ENCODE results near the gene MYORG. TPM values are rescaled to one million over a fixed set of nuclear protein-coding genes. Genes with fewer than 3 reads are reported as not detected.

MYORG gene
- total and polyA plus RNA-seq, 10 of the 15 experiments (the other 5 are each of a cell fraction or from before 2014, with no cell fraction given), result 0.05 to 0.36 (median 0.10) TPM; not detected in 1

DNA sequence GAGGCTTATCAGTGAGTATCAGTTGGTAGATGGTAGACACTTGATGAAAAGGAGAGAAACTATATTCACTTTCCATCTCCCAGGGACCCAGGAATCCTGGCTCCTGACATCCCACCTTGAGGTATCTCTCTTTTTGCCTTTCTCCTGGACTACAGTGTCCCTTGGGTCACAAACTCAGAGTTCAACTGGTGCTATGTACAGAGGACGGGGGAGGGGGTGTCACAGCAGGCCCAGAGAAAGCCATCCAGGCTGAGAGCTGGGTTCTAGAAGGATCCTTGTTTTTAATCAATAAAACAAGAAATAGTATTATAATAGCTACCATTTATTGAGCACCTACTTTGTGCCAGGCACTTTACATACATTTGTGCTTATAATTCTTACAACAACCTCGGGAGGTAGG, 10.3 kb downstream of the MYORG start:
- no peak overlapping the region for H2AFZ ChIP-seq (ENCODE audit: control insufficient read depth, low read depth, low read length)
- TF ChIP-seq JUND (IDR thresholded peaks at IDR 0.05; ENCODE audit: low read depth, low read length), result no peak
- DNase-seq (ENCODE audit: low read depth, low spot score), result no peak
- WGBS (ENCODE audit: insufficient coverage, insufficient replicate concordance, low lambda C conversion rate, missing lambda C conversion rate), result 41% methylated on average over 2 of the region's 2 CpGs
- FAIRE-seq, result no peak
- no peak overlapping the region for H3K27ac ChIP-seq (ENCODE audit: control insufficient read depth, insufficient read depth)
- RAD21 ChIA-PET (ENCODE audit: unreplicated experiment), result no interaction called here
- no TSS peak for BruUV-seq (replicated peaks)
- H3K36me3 ChIP-seq (ENCODE audit: control insufficient read depth in 2 of 2, insufficient read depth in 2 of 2, low read length in 1 of 2), result no peaks in the 10 kb centered on the region
- in situ Hi-C loops (cut with MboI) (no loop called here), intact Hi-C loops (cut with micrococcal nuclease; ENCODE audit: unreplicated experiment) (no loop called here)
- POLR2A ChIA-PET, result no interaction called here
- CTCF ChIA-PET, result interaction anchor here (0.9 kb wide), 1 partner anchor 37 kb away, joined by 3 read pairs; no protein-coding TSS in a partner anchor
- SMC1A ChIA-PET (ENCODE audit: uncharacterized antibody, unreplicated experiment), result no interaction called here
- no peak overlapping the region for H3K4me2 ChIP-seq (ENCODE audit: control insufficient read depth, insufficient read depth)
- H3K9me3 ChIP-seq (replicated peaks; ENCODE audit: control insufficient read depth, insufficient read depth, low read length), result peaks cover 2% of the 10 kb centered on the region; the same call in 1 of the 3 replicates
- no peaks in the 10 kb centered on the region for H3K79me2 ChIP-seq (ENCODE audit: control insufficient read depth, insufficient read depth, low read length)
- H3K9ac ChIP-seq (ENCODE audit: control insufficient read depth, insufficient read depth, low read length), result no peak overlapping the region
- no peak for ATAC-seq
- H4K20me1 ChIP-seq (ENCODE audit: control insufficient read depth, insufficient read depth), result no peaks in the 10 kb centered on the region
- no peaks in the 10 kb centered on the region for H3K27me3 ChIP-seq (replicated peaks in 1 of 2; ENCODE audit: control insufficient read depth in 2 of 2, insufficient read depth in 2 of 2, low read length in 1 of 2)
- no peaks in the 10 kb centered on the region for H3K4me1 ChIP-seq (ENCODE audit: control insufficient read depth, insufficient read depth, low read length)
- no peak overlapping the region for H3K4me3 ChIP-seq

DNA sequence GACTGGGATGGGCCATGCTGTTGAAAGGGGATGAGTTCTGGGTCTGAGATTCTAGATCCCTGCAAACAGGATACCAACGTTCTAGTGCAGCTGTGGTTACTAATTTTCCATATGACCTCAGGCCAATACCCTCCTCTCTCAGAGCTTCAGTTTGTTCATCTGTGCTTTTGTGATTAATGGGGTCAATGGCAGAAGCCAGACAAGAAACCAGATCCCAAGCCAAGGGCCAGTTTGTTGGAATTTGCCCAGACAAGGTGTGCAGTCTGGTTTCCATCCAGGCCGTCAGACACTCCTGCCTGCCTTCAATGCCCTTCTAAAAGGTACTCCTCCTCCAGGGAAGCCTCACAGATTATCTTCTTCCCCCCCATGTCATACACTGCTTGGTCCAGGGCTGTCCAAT, 11.4 kb downstream of the MYORG start:
- H3K27me3 ChIP-seq (replicated peaks in 1 of 2; ENCODE audit: control insufficient read depth in 2 of 2, insufficient read depth in 2 of 2, low read length in 1 of 2), result no peaks in the 10 kb centered on the region
- CTCF ChIA-PET, result no interaction called here
- H3K9me3 ChIP-seq (replicated peaks; ENCODE audit: control insufficient read depth, insufficient read depth, low read length), result peaks cover 2% of the 10 kb centered on the region; the same call in 1 of the 3 replicates
- SMC1A ChIA-PET (ENCODE audit: uncharacterized antibody, unreplicated experiment), result no interaction called here
- H3K4me1 ChIP-seq (ENCODE audit: control insufficient read depth, insufficient read depth, low read length), result no peaks in the 10 kb centered on the region
- no peaks in the 10 kb centered on the region for H4K20me1 ChIP-seq (ENCODE audit: control insufficient read depth, insufficient read depth)
- H2AFZ ChIP-seq (ENCODE audit: control insufficient read depth, low read depth, low read length), result no peak overlapping the region
- ATAC-seq (no peak), DNase-seq (ENCODE audit: low read depth, low spot score) (no peak), FAIRE-seq (no peak)
- H3K36me3 ChIP-seq (ENCODE audit: control insufficient read depth in 2 of 2, insufficient read depth in 2 of 2, low read length in 1 of 2), result no peaks in the 10 kb centered on the region
- no peak overlapping the region for H3K27ac ChIP-seq (ENCODE audit: control insufficient read depth, insufficient read depth)
- H3K4me2 ChIP-seq (ENCODE audit: control insufficient read depth, insufficient read depth), result no peak overlapping the region
- intact Hi-C loops (cut with micrococcal nuclease; ENCODE audit: unreplicated experiment) (no loop called here), in situ Hi-C loops (cut with MboI) (no loop called here)
- TF ChIP-seq, protein P1, sequence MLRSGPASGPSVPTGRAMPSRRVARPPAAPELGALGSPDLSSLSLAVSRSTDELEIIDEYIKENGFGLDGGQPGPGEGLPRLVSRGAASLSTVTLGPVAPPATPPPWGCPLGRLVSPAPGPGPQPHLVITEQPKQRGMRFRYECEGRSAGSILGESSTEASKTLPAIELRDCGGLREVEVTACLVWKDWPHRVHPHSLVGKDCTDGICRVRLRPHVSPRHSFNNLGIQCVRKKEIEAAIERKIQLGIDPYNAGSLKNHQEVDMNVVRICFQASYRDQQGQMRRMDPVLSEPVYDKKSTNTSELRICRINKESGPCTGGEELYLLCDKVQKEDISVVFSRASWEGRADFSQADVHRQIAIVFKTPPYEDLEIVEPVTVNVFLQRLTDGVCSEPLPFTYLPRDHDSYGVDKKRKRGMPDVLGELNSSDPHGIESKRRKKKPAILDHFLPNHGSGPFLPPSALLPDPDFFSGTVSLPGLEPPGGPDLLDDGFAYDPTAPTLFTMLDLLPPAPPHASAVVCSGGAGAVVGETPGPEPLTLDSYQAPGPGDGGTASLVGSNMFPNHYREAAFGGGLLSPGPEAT (IDR thresholded peaks at IDR 0.05; ENCODE audit: low read depth), result no peak
- no peak overlapping the region for H3K4me3 ChIP-seq
- no peaks in the 10 kb centered on the region for H3K79me2 ChIP-seq (ENCODE audit: control insufficient read depth, insufficient read depth, low read length)
- RAD21 ChIA-PET (ENCODE audit: unreplicated experiment), result no interaction called here
- POLR2A ChIA-PET, result no interaction called here
- 0% methylated on average over 2 of the region's 2 CpGs for WGBS (ENCODE audit: insufficient coverage, insufficient replicate concordance, low lambda C conversion rate, missing lambda C conversion rate)
- BruUV-seq (replicated peaks), result no TSS peak
- no peak overlapping the region for H3K9ac ChIP-seq (ENCODE audit: control insufficient read depth, insufficient read depth, low read length)

Data from GM12878 (cell line).